NB4 (cell line): ENCODE measurements around the gene E2F8.

ENCODE experiments used
- MYC ChIP-seq: IDR thresholded peaks from 2 replicates; pipeline ENCODE4 v1.6.1; 2011; ENCODE audit warnings: low read depth, low read length
- POLR2A ChIP-seq: IDR thresholded peaks from 2 replicates; pipeline ENCODE4 v1.6.1; 2011; ENCODE audit warnings: mild to moderate bottlenecking; ENCODE audit not compliant: insufficient read length; ENCODE audit errors: extremely low read depth
- TF ChIP-seq, protein P1 (sequence below): IDR thresholded peaks from one replicate; pipeline ENCODE4 v1.5.1; 2012; ENCODE audit warnings: low read depth, low read length
- TF ChIP-seq, protein P2 (sequence below): IDR thresholded peaks from 2 replicates; pipeline ENCODE4 v1.6.1; 2011; ENCODE audit warnings: low read depth, low read length

- TF ChIP-seq, protein P1, sequence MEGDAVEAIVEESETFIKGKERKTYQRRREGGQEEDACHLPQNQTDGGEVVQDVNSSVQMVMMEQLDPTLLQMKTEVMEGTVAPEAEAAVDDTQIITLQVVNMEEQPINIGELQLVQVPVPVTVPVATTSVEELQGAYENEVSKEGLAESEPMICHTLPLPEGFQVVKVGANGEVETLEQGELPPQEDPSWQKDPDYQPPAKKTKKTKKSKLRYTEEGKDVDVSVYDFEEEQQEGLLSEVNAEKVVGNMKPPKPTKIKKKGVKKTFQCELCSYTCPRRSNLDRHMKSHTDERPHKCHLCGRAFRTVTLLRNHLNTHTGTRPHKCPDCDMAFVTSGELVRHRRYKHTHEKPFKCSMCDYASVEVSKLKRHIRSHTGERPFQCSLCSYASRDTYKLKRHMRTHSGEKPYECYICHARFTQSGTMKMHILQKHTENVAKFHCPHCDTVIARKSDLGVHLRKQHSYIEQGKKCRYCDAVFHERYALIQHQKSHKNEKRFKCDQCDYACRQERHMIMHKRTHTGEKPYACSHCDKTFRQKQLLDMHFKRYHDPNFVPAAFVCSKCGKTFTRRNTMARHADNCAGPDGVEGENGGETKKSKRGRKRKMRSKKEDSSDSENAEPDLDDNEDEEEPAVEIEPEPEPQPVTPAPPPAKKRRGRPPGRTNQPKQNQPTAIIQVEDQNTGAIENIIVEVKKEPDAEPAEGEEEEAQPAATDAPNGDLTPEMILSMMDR, result no peak
- TF ChIP-seq, protein P2, sequence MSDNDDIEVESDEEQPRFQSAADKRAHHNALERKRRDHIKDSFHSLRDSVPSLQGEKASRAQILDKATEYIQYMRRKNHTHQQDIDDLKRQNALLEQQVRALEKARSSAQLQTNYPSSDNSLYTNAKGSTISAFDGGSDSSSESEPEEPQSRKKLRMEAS, result no peak
- TF ChIP-seq POLR2A (no peak), MYC (no peak)
Measured at GRCh38 chr11:19208959-19209546, 31.7 kb downstream of the E2F8 start.
